DOHH2 (cell line): ENCODE measurements around the gene APLP1.

ENCODE experiments used
- H3F3A ChIP-seq: fragments of 200-600 bp; sonication (generic), shearing (Covaris generic); 2 replicates; pipeline ENCODE4 v1.6.0; 2016; ENCODE audit warnings: antibody characterized with exemption, mild to moderate bottlenecking; ENCODE audit not compliant: control insufficient read depth, insufficient read depth
- H3K27ac ChIP-seq: fragments of 200-600 bp; sonication (generic); 2 replicates; pipeline ENCODE4 v1.5.1; 2014; ENCODE audit warnings: low read depth, mild to moderate bottlenecking, low read length, moderate library complexity
- H3K27me3 ChIP-seq: fragments of 200-600 bp; sonication (generic); 2 replicates; pipeline ENCODE4 v1.6.1; 2014; ENCODE audit warnings: mild to moderate bottlenecking, low read length, mixed read lengths; ENCODE audit not compliant: control insufficient read depth
- H3K36me3 ChIP-seq: fragments of 200-600 bp; sonication (generic); 2 replicates; pipeline ENCODE4 v1.6.1; 2014; ENCODE audit warnings: mild to moderate bottlenecking, low read length, moderate library complexity, mixed read lengths; ENCODE audit not compliant: control insufficient read depth
- H3K4me1 ChIP-seq: fragments of 200-600 bp; sonication (generic); 2 replicates; pipeline ENCODE4 v1.6.1; 2014; ENCODE audit warnings: mild to moderate bottlenecking, low read length, mixed read lengths; ENCODE audit not compliant: control insufficient read depth
- H3K4me2 ChIP-seq: fragments of 200-600 bp; sonication (generic); 2 replicates; pipeline ENCODE4 v1.6.0; 2014; ENCODE audit warnings: mild to moderate bottlenecking, low read length, moderate library complexity
- H3K4me3 ChIP-seq: fragments of 200-600 bp; sonication (generic); 2 replicates; pipeline ENCODE4 v1.5.1; 2014; ENCODE audit warnings: mild to moderate bottlenecking, low read length, mixed read lengths
- H3K79me2 ChIP-seq: fragments of 200-600 bp; sonication (generic); 2 replicates; pipeline ENCODE4 v1.6.1; 2014; ENCODE audit warnings: mild to moderate bottlenecking, low read length, mixed read lengths; ENCODE audit not compliant: control insufficient read depth
- H3K9me2 ChIP-seq: fragments of 200-600 bp; sonication (generic); replicated peaks from 2 replicates; pipeline ENCODE4 v1.6.1; 2014; ENCODE audit warnings: mild to moderate bottlenecking, low read length, mixed read lengths; ENCODE audit not compliant: control insufficient read depth
- H3K9me3 ChIP-seq: fragments of 200-600 bp; sonication (generic); 2 replicates; pipeline ENCODE4 v1.6.1; 2014; ENCODE audit warnings: antibody characterized with exemption, low read length, mixed read lengths; ENCODE audit not compliant: control insufficient read depth, insufficient read depth
- H4K20me1 ChIP-seq: fragments of 200-600 bp; sonication (generic); 2 replicates; pipeline ENCODE4 v1.6.0; 2014; ENCODE audit warnings: low read depth, mild to moderate bottlenecking, antibody characterized with exemption, low read length, moderate library complexity; ENCODE audit not compliant: control insufficient read depth, insufficient read depth
- CTCF ChIP-seq: fragments of 200-600 bp; sonication (generic); IDR thresholded peaks from one replicate; pipeline ENCODE4 v1.5.1; 2014; ENCODE audit warnings: antibody characterized with exemption, mild to moderate bottlenecking, low read depth, low read length; ENCODE audit not compliant: poor library complexity, severe bottlenecking
- EZH2phosphoT487 ChIP-seq: fragments of 200-600 bp; sonication (generic); IDR thresholded peaks from 2 replicates; pipeline ENCODE4 v1.6.1; 2017; ENCODE audit warnings: borderline replicate concordance, mild to moderate bottlenecking, antibody characterized with exemption, low read length, moderate library complexity, mixed read lengths

APLP1 gene

GRCh38 chr19:35859414-35859813, 9.0 kb upstream of the APLP1 start:
- no peaks in the 10 kb centered on the region for H3K9me3 ChIP-seq
- no peaks in the 10 kb centered on the region for H3K79me2 ChIP-seq
- H3K9me2 ChIP-seq = no peaks in the 10 kb centered on the region
- TF ChIP-seq EZH2phosphoT487 = no peak
- TF ChIP-seq CTCF = no peak
- no peak overlapping the region for H3K4me3 ChIP-seq
- H3K36me3 ChIP-seq = no peaks in the 10 kb centered on the region
- peaks cover 11% of the 10 kb centered on the region for H3K27me3 ChIP-seq
- H4K20me1 ChIP-seq = no peaks in the 10 kb centered on the region
- no peaks in the 10 kb centered on the region for H3F3A ChIP-seq
- H3K4me2 ChIP-seq = no peak overlapping the region
- H3K27ac ChIP-seq = no peak overlapping the region
- H3K4me1 ChIP-seq = peaks cover 20% of the 10 kb centered on the region

- Histone ChIP-seq H3K27me3 (peaks cover 7% of the 10 kb centered on the region), H3F3A (no peaks in the 10 kb centered on the region), H3K4me1 (peaks cover 20% of the 10 kb centered on the region), H3K9me2 (no peaks in the 10 kb centered on the region), H3K4me2 (no peak overlapping the region), H3K27ac (no peak overlapping the region), H4K20me1 (no peaks in the 10 kb centered on the region), H3K36me3 (no peaks in the 10 kb centered on the region), H3K79me2 (no peaks in the 10 kb centered on the region), H3K4me3 (no peak overlapping the region), H3K9me3 (no peaks in the 10 kb centered on the region)
- TF ChIP-seq CTCF (no peak), EZH2phosphoT487 (no peak)
Observed at GRCh38 chr19:35860436-35860817, 7.9 kb upstream of the APLP1 start.

- Histone ChIP-seq H3K27ac (no peak overlapping the region), H3K9me3 (no peaks in the 10 kb centered on the region), H3K27me3 (peaks cover 2% of the 10 kb centered on the region), H3K4me1 (peaks cover 15% of the 10 kb centered on the region), H3K4me2 (no peak overlapping the region), H4K20me1 (no peaks in the 10 kb centered on the region), H3K79me2 (no peaks in the 10 kb centered on the region), H3F3A (no peaks in the 10 kb centered on the region), H3K9me2 (no peaks in the 10 kb centered on the region), H3K4me3 (no peak overlapping the region), H3K36me3 (no peaks in the 10 kb centered on the region)
- no peak for TF ChIP-seq EZH2phosphoT487
- TF ChIP-seq CTCF = no peak
Observed at GRCh38 chr19:35860818-35861639, 7.3 kb upstream of the APLP1 start.
